Sigmoid colon (tissue), 7 donors: ENCODE data around the gene LDAF1. TPM values are rescaled to one million over a fixed set of nuclear protein-coding genes. Genes with fewer than 3 reads are reported as not detected.

Source experiments
- DNase-seq: peaks from one replicate; pipeline ENCODE4 v3.0.0-alpha.2; 2019
- H3K27ac ChIP-seq, 4 donors: fragments of 200-600 bp; sonication (generic); one replicate each; pipeline ENCODE4 v1.5.1; 2016 to 2019; ENCODE audit warnings: mild to moderate bottlenecking in 1 of 4
- H3K27me3 ChIP-seq, 3 donors: fragments of 200-600 bp; sonication (generic); one replicate each; pipeline ENCODE4 v1.5.1; 2019; ENCODE audit warnings: mild to moderate bottlenecking in 1 of 3
- H3K36me3 ChIP-seq, 4 donors: fragments of 200-600 bp; sonication (generic); one replicate each; pipeline ENCODE4 v1.5.1; 2016 to 2019
- H3K4me1 ChIP-seq, 4 donors: fragments of 200-600 bp; sonication (generic); one replicate each; pipeline ENCODE4 v1.5.1; 2017 to 2019
- H3K4me3 ChIP-seq, 4 donors: fragments of 200-600 bp; sonication (generic); one replicate each; pipeline ENCODE4 v1.5.1; 2017 to 2019; ENCODE audit warnings: mild to moderate bottlenecking in 2 of 4, moderate library complexity in 1 of 4
- H3K9me3 ChIP-seq, 4 donors: fragments of 200-600 bp in 3 of 4; sonication (generic) in 3 of 4; one replicate each; pipeline versions ENCODE4 v1.5.1 to v1.6.1; 2013 to 2019
- EP300 ChIP-seq, 4 donors: sonication (generic); formaldehyde crosslinking; IDR thresholded peaks; one replicate each; pipeline ENCODE4 v1.6.1; 2017; ENCODE audit warnings: antibody characterized with exemption in 4 of 4
- POLR2A ChIP-seq, 2 donors: fragments of 450-650 bp; IDR thresholded peaks; one replicate each; pipeline ENCODE4 v1.6.1; 2016; ENCODE audit warnings: antibody characterized with exemption in 2 of 2, mild to moderate bottlenecking in 2 of 2, moderate library complexity in 2 of 2
- POLR2AphosphoS5 ChIP-seq, 4 donors: sonication (generic); formaldehyde crosslinking; IDR thresholded peaks; one replicate each; pipeline ENCODE4 v1.6.1; 2017; ENCODE audit warnings: antibody characterized with exemption in 4 of 4
- WGBS, 2 donors: extraction: QIAGEN DNeasy Blood & Tissue Kit; methylation state at CpG; one replicate each; pipeline ENCODE4 v1.1.7; 2013; 5-methylcytosine and 5-hydroxymethylcytosine counted together
- intact Hi-C: fragments of 100-400 bp; cut with DNase I; formaldehyde crosslinking; loops from one replicate; pipeline ENCODE4 v1.15.1; 2023
- polyA plus RNA-seq, 3 donors: library from polyadenylated mRNA; stranded (reverse); fragments of 200-250 nt; gene quantifications; one replicate each; pipeline ENCODE4 v1.2.3, GENCODE V29; 2013
- total RNA-seq, 4 donors: library from RNA; depleted of rRNA; stranded (reverse); fragments of >200 nt; gene quantifications; one replicate each; pipeline ENCODE4 v1.1.0, GENCODE V29; 2016
- TF ChIP-seq, protein P1 (sequence below), 4 experiments: fragments of 450-650 bp in 3 of 4; fragments of 200-600 bp in 1 of 4; IDR thresholded peaks; one replicate each; pipeline ENCODE4 v1.5.1; 2016 to 2019; ENCODE audit warnings: antibody characterized with exemption in 4 of 4, mild to moderate bottlenecking in 3 of 4, moderate library complexity in 2 of 4
- donor health status: healthy with polysubstance abuse.
- donor health status: Bipolar disorder and iron deficiency.
- donor health status: healthy.

Gene LDAF1
- total and polyA plus RNA-seq, 7 donors, result 28.0 to 158 (median 111) TPM

DNA sequence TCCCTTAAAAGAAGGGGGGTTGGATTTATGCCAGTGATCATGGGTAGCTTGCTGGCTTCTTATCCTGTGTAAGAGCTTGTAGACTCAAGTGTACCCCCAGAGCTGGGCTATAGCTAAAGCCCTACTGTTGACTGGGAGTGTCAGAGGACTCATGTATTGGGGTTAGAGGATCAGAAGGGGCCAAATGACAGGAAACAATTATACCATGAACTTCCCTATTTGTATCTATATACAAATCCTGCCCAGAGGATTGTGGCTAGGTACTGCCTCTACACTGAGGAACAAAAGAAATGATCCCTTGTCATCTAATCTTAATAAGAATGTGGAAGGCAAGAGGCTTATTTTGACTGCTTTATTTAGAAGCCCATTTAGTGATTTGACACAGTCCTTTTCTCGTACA is 38.6 kb downstream of the LDAF1 start:
- Histone ChIP-seq H3K4me1 (no peaks in the 10 kb centered on the region), H3K9me3 (no peaks in the 10 kb centered on the region), H3K27me3 (peaks cover 0 to 8% (median 0%) of the 10 kb centered on the region in 3 donors), H3K36me3 (no peaks in the 10 kb centered on the region), H3K4me3 (no peak overlapping the region), H3K27ac (no peak overlapping the region)
- TF ChIP-seq POLR2AphosphoS5 (IDR thresholded peaks at IDR 0.05) (no peak), POLR2A (IDR thresholded peaks at IDR 0.05) (no peak), EP300 (IDR thresholded peaks at IDR 0.05) (no peak)
- TF ChIP-seq, protein P1, sequence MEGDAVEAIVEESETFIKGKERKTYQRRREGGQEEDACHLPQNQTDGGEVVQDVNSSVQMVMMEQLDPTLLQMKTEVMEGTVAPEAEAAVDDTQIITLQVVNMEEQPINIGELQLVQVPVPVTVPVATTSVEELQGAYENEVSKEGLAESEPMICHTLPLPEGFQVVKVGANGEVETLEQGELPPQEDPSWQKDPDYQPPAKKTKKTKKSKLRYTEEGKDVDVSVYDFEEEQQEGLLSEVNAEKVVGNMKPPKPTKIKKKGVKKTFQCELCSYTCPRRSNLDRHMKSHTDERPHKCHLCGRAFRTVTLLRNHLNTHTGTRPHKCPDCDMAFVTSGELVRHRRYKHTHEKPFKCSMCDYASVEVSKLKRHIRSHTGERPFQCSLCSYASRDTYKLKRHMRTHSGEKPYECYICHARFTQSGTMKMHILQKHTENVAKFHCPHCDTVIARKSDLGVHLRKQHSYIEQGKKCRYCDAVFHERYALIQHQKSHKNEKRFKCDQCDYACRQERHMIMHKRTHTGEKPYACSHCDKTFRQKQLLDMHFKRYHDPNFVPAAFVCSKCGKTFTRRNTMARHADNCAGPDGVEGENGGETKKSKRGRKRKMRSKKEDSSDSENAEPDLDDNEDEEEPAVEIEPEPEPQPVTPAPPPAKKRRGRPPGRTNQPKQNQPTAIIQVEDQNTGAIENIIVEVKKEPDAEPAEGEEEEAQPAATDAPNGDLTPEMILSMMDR (IDR thresholded peaks at IDR 0.05), result no peak
- intact Hi-C loops, result no loop called here
- WGBS, 2 donors, result 64 to 92% methylated on average over 1 of the region's 1 CpG
- DNase-seq, result no peak

DNA sequence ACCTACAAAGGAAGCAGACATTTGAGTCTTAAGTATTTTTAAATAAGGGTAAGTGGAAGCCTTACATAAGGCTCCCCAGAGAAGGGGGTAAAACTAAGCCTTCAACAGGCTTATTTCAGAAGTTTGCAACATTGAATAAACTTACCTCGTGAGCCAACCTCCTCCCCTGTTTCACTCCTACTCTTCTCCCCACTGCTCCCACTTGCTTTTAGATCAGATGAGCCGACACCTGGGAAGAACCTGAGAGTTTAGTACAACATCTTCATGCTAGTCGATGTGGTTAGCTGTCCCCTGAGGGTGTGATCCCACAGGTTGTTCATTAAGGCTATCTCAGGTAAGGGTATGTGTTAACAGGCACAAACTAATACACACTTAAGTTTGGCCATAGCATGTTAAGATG is 39.1 kb downstream of the LDAF1 start:
- intact Hi-C loops, result no loop called here
- TF ChIP-seq POLR2AphosphoS5 (IDR thresholded peaks at IDR 0.05), result no peak
- H3K27me3 ChIP-seq, result peaks cover 0 to 8% (median 0%) of the 10 kb centered on the region in 3 donors

GRCh38 chr16:21199607-21200218 is 41.2 kb downstream of the LDAF1 start:
- Histone ChIP-seq H3K27ac (no peak overlapping the region), H3K4me1 (no peaks in the 10 kb centered on the region), H3K27me3 (peaks cover 0 to 8% (median 0%) of the 10 kb centered on the region in 3 donors), H3K4me3 (no peak overlapping the region), H3K9me3 (no peaks in the 10 kb centered on the region), H3K36me3 (no peaks in the 10 kb centered on the region)
- TF ChIP-seq EP300 (IDR thresholded peaks at IDR 0.05) (no peak), POLR2A (IDR thresholded peaks at IDR 0.05) (no peak), POLR2AphosphoS5 (IDR thresholded peaks at IDR 0.05) (no peak)
- TF ChIP-seq, protein P1 (IDR thresholded peaks at IDR 0.05), result no peak
- intact Hi-C loops, result no loop called here
- no peak for DNase-seq
- 22 to 60% methylated on average over 5 of the region's 5 CpGs for WGBS, 2 donors

More for the DNA sequence above, 39.1 kb downstream of the LDAF1 start:
- Histone ChIP-seq H3K27ac (no peak overlapping the region), H3K36me3 (no peaks in the 10 kb centered on the region), H3K4me1 (no peaks in the 10 kb centered on the region), H3K9me3 (no peaks in the 10 kb centered on the region), H3K4me3 (no peak overlapping the region)
- 87 to 90% methylated on average over 3 of the region's 3 CpGs for WGBS, 2 donors
- no peak for DNase-seq

DNA sequence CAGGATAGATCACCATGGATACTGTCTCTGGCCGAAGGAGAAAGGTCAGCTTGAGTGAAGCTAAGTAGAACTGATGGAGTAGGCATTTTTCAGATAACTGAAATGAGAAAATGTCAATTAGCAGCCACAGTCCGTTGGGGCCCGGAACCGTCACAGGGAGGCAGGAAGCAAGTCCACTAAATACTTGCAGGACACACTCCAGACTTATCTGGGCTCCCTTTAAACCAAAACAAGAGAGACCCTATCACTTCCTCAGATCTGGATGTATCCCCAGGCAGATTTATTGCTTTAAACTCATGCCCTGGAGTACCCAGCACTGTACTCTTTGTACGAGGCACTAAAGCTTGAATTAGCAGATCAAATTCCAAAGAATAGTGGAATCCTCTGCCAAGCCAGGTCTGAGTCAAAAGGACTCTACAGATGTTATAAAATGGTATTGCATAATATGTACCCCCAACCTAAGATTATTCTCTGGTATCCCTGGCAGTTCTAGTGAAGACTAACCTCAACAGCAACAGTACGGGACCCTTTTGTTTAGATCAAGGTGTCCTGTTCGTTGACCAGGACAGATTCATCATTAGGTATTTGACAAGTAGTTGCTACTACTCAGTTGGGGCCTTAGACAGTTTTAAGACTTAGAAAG is 44.8 kb downstream of the LDAF1 start:
- TF ChIP-seq POLR2AphosphoS5 (IDR thresholded peaks at IDR 0.05) (no peak), EP300 (IDR thresholded peaks at IDR 0.05) (no peak), POLR2A (IDR thresholded peaks at IDR 0.05) (no peak)
- TF ChIP-seq, protein P1 (IDR thresholded peaks at IDR 0.05), result no peak
- Histone ChIP-seq H3K9me3 (no peaks in the 10 kb centered on the region), H3K27me3 (peaks cover 0 to 4% (median 0%) of the 10 kb centered on the region in 3 donors), H3K4me3 (no peak overlapping the region), H3K36me3 (no peaks in the 10 kb centered on the region), H3K27ac (no peak overlapping the region), H3K4me1 (no peaks in the 10 kb centered on the region)
- WGBS, 2 donors, result 30 to 52% methylated on average over 7 of the region's 7 CpGs
- intact Hi-C loops, result no loop called here
- DNase-seq, result no peak

DNA sequence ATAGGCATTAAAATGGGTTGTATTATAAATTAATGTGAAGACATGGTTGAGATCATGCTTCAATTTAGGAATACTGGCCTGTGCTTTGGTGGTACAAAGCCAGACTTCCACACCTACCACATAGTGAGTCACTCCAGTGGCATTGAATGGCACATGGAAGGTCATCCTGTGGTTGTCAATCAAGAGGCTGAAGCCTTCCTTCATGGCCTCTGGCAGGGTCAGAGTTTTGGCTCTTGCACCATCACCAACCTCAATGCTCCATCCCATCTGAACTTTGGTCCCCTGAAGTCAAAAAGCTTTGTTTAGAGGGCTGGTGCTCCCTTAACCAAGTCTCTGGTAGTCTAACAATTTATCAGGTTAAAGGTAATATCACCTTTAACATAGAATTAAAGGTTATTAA is 46.8 kb downstream of the LDAF1 start:
- no peak for DNase-seq
- intact Hi-C loops, result no loop called here
- H3K4me3 ChIP-seq, result no peak overlapping the region
- TF ChIP-seq, protein P1 (IDR thresholded peaks at IDR 0.05), result no peak
- TF ChIP-seq POLR2AphosphoS5 (IDR thresholded peaks at IDR 0.05), result no peak
- no peak for TF ChIP-seq POLR2A (IDR thresholded peaks at IDR 0.05)
- no peak for TF ChIP-seq EP300 (IDR thresholded peaks at IDR 0.05)
- no peaks in the 10 kb centered on the region for H3K36me3 ChIP-seq
- H3K9me3 ChIP-seq, result no peaks in the 10 kb centered on the region
- no peaks in the 10 kb centered on the region for H3K4me1 ChIP-seq
- H3K27ac ChIP-seq, result no peak overlapping the region
- no peaks in the 10 kb centered on the region for H3K27me3 ChIP-seq
